Fibroblast of pulmonary artery (primary cell): ENCODE results near the gene LMAN1L.

Experiments used
- DNase-seq: peaks from one replicate; pipeline ENCODE4 v3.0.0-alpha.2; 2010; ENCODE audit warnings: low read depth
- H3K4me3 ChIP-seq: replicated peaks from 2 replicates; pipeline ENCODE4 v1.5.1; 2011; ENCODE audit warnings: low read depth, mild to moderate bottlenecking, control low read depth, low read length, moderate library complexity
- CTCF ChIP-seq: IDR thresholded peaks from 2 replicates; pipeline ENCODE4 v1.5.1; 2011; ENCODE audit warnings: mild to moderate bottlenecking, control low read depth, low read length, inconsistent platforms; ENCODE audit errors: missing control alignments

The LMAN1L gene

DNA sequence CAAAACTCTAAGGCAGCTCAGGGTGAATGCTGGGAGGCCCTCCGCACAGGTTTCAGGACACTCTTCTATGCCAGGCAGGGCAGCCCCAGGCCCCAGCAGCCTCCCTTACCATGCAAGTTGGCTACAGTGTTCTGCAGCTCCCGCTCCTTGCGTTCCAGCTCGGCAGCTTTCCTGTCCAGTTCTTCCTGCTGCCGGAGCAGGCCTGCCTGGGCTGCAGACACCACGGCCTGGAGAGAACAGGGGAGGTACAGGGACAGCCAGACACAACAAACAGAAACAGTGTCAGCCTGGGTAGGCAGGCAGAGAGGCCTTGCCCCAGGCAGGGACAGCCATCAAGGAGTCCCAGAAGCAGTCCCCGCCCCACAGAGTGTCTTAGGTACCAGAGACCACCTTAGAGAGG, 39.3 kb downstream of the LMAN1L start:
- TF ChIP-seq CTCF, result no peak
- DNase-seq, result no peak
- no peak overlapping the region for H3K4me3 ChIP-seq

- DNase-seq, result no peak
- no peak for TF ChIP-seq CTCF
- no peak overlapping the region for H3K4me3 ChIP-seq
These were observed 41.9 kb downstream of the LMAN1L start for GRCh38 chr15:74854453-74855022.

GRCh38 chr15:74855857-74856256, 43.2 kb downstream of the LMAN1L start:
- no peak for DNase-seq
- no peak for TF ChIP-seq CTCF
- H3K4me3 ChIP-seq, result no peak overlapping the region

DNA sequence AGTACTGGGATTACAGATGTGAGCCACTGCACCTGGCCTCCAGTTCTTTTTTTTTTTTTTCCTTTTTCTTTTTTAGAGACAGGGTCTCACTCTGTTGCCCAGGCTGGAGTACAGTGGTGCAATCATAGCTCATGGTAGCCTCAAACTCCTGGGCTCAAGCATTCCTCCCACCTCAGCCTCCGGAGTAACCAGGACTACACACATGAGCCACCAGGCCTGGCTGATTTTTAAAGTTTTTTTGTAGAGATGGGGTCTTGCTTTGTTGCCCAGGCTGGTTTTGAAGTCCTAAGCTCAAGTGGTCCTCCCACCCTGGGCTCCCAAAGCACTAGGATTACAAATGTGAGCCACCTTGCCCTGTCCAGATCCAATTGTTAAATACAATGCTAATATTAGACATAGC, 43.9 kb downstream of the LMAN1L start:
- no peak for TF ChIP-seq CTCF
- DNase-seq, result no peak
- no peak overlapping the region for H3K4me3 ChIP-seq

DNA sequence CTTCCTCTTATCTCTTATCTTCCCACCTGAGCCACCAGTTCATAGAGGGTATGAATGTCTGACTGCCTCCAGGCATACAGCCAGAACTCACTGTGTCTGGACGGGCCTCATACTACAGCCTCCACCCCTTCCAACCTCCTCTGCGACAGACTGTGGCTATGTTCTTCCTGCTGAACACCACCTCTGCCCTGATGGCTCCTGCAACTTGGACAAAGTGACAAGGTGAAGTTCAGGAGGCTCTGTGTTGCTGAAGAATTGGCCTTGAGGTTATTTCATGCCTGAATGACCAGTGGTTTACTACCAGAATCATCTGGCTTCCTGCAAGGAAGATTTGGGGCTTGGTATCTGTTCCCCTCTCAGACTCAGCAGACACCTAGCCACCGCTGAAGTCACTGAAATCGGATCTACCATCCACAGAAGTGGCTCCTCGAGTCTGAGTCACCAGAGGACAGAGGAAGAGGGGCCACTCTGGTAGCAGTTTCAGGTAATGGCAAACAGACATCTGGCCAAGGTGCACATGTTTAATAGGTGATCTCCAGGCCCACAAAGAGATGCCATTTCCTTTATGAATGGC, 44.5 kb downstream of the LMAN1L start:
- TF ChIP-seq CTCF, result no peak
- H3K4me3 ChIP-seq, result no peak overlapping the region
- no peak for DNase-seq

- no peak overlapping the region for H3K4me3 ChIP-seq
- no peak for TF ChIP-seq CTCF
- DNase-seq, result no peak
These were observed 45.2 kb downstream of the LMAN1L start for GRCh38 chr15:74857671-74858368.
